ENCODE results near the gene C11orf68.
A peak's percentile ranks its signal among the peaks of the same experiment; 100 is the strongest.

C11orf68 gene

GRCh38 chr11:65870307-65870658, 48.6 kb downstream of the C11orf68 start:
- DNase-seq = no peak

- no peak for DNase-seq
Observed at GRCh38 chr11:65869643-65870306, 49.1 kb downstream of the C11orf68 start.

GRCh38 chr11:65868907-65869306, 50.0 kb downstream of the C11orf68 start:
- DNase-seq = no peak

- DNase-seq = peak in 1 of 2 donors; percentile 38
Observed at GRCh38 chr11:65868076-65868667, 50.7 kb downstream of the C11orf68 start.

GRCh38 chr11:65867284-65868071, 51.4 kb downstream of the C11orf68 start:
- DNase-seq = no peak

Measured in CD4-positive, alpha-beta T cell treated with Interleukin-4 for 1 hour (primary cell).